Measurements from ENCODE around the gene CDK7.

CDK7 gene

DNA sequence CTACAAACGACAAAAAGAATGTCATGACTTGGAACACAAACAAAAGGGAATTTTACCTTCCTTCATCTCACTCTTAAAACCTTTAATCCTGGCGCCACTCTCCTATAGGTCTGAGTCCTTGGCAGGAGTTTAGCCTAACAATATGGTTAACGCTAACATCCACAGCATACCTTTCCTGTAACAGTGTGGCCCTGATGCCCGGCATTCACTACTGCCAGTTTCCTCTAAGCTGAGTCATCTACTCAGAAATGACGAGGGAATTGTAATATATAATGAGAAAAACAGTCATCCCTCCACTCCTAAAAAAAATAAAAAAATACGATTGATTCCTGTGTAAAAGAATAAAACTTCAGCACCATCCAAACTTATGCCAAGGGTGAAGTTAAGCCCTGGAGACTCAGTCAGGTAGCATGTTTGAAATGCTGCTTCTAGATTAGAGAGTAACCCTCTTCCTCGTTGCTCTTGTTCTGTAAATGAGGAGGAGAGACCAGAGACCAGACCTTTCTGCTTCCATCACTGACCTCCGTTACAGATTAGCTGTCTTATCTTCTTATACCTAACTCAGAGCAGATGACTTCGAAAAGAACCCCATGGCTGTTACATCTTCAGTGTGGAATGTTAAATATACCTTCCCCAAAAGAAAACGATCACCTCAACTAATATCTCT, 60.5 kb downstream of the CDK7 start:
- DNase-seq = no peak

DNA sequence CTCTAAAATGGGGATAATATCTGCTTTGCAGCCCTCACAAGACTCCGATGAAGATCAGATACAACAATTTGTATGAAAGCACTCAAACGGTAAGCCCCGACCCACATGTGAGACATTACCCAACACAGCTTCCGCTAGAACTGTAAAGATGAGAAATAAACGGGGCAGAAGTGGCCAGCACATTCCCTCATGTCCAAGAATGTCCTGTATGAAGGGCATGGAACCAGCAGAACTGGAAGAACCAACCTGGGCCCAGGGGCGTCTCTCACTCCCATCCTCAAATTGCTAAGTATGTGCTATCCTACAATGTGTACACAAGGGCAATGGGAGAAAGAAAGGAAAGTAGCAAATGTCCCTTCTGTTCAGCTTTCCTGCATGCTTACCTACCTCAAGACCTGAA, 64.9 kb downstream of the CDK7 start:
- no peak for DNase-seq

DNA sequence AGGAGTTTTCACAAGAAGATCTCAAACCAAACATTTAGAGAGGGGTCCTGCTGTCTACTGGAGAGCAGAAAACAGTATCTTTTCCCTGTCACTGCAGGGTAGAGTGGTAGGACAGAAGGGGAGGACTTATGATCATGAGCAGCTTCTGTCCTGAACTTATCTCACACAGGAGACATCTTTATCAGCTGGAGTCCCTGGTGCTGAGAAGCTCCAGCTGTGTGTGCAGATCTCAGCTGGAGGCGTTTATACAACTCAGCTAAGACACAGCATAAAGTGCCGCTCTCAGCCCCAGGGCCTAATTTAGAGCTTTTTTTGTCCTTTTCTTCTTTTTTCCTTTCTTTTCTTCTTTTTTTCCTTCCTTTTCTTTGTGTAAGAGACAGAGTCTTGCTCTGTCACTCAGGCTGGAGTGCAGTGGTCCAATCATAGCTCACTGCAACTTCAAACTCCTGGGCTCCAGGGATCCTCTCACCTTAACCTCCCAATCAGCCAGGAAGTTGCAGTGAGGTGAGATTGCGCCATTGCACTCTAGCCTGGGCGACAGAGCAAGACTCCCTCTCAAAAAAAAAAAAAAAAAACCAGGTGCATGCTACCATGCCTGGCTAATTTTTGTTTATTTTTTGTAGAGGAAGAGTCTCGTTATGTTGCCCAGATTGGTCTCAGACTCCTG, 66.0 kb downstream of the CDK7 start:
- DNase-seq = no peak

GRCh38 chr5:69305512-69305911, 70.8 kb downstream of the CDK7 start:
- no peak for DNase-seq

DNA sequence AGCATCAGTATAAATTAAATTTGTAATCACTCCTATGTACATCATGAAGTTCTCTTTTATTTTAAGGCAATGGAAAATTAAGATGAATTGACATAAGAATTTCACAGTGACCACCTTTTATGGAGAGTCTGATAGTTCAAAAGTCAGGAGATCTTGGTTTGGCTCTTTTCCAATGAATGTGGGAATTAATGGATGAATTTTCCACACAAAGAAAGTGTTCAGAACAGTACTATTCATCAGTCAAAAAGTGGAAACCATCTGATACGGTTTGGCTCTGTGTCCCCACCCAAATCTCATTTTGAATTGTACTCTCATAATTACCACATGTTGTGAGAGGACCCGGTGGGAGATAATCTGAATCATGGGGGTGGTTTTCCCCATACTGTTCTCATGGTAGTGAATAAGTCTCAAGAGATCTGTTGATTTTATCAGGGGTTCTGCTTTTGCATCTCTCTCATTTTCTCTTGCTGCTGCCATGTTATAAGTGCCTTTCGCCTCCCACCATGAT, 73.4 kb downstream of the CDK7 start:
- no peak for DNase-seq

- DNase-seq = no peak
These were observed 74.7 kb downstream of the CDK7 start for GRCh38 chr5:69309380-69309779.

- no peak for DNase-seq
These were observed 77.9 kb downstream of the CDK7 start for GRCh38 chr5:69312459-69313160.

DNA sequence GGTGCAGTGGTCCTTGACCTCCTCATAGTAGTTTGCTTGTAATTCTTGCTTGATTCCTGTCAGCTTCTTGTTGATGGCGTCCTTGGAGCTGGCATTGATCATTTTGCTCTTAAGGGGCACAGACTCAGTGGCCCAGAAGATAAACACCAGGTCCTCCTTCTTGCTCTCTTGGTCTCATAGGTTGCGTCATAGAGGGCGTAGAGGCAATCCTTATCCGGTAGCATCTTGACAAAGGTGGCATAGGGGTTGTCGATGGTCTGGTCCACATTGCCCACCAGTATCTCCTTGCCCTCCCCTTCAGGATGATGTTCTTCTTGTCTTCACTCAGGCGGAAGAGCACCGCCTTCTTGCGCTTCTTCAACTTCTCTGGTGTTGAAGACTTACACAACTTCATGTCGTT, 78.7 kb downstream of the CDK7 start:
- no peak for DNase-seq

DNA sequence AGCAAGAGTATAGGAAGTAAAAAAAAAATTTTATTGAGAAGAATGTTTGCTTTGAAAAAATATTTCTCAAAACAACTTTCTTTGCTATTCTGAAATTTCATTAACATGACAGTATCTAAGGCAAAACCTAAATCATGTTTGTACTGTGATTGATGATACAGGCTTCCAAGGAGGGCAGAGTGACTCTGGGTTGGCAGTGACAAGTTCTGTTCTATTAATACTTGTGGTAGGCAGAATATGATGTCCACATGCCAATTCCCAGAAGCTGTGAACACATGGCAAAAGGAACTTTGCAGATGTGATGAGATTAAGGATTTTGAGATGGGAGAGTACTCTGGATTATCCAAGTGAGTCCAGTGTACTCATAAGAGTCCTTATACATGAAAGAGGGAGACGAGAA, 81.3 kb downstream of the CDK7 start:
- no peak for DNase-seq

DNA sequence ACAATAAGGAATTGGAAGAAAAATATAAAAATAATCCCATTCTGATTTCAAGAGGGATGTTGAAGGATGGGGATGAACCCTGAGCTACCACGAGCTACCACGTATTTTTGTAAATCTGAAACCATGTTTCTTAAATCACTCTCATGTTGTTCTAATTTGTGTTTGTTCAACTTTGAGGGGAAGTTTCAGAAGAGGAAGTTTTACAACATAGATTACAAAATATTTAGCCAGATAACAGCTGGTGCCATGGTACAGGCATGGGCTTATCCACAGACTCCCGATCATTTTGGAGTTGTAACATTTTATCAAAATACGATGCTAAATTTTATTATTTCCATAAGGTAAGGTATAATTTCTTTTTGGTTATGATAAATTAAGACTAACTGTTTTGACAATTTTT, 82.7 kb downstream of the CDK7 start:
- DNase-seq = no peak

DNA sequence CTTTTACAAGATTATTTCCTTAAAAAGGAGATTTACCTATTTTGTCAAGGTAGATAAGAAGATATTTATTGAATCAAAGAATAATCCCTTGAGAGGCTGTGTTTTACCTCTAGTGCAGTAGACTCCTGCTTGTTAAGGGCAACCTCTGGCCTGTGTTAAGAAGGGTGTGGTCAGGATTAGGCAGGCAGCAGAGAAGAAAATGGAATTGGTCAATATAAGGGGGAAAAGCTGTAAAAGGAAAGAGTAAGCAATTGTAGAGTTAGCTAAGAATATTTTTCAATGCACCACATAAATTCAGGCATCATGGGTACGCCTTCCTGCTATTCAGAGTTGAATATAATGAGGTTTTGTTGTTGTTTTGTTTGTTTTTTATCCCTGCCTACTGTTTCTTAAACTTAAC, 91.7 kb downstream of the CDK7 start:
- no peak for DNase-seq

Measured in GDM1 (cell line).